HFFc6 (cell line): ENCODE measurements around the gene CRISPLD2. TPM values are rescaled to one million over a fixed set of nuclear protein-coding genes. Genes with fewer than 3 reads are reported as not detected.

Experiments
- DNase-seq: peaks from one replicate; pipeline ENCODE4 v3.0.0-alpha.2; 2018
- H3K27ac Mint-ChIP-seq: 2 replicates; pipeline ENCODE4 v1.8.0; 2020; ENCODE audit warnings: mild to moderate bottlenecking, mixed read lengths
- H3K27me3 Mint-ChIP-seq: 2 replicates; pipeline ENCODE4 v1.8.0; 2021; ENCODE audit warnings: mild to moderate bottlenecking, moderate library complexity, mixed read lengths; ENCODE audit not compliant: insufficient read depth
- H3K36me3 Mint-ChIP-seq: 2 replicates; pipeline ENCODE4 v1.8.0; 2021; ENCODE audit warnings: low read depth, mixed read lengths
- H3K4me1 Mint-ChIP-seq: 2 replicates; pipeline ENCODE4 v1.8.0; 2020; ENCODE audit warnings: low read depth, mixed read lengths
- H3K4me3 Mint-ChIP-seq: 2 replicates; pipeline ENCODE4 v1.8.0; 2020; ENCODE audit warnings: mild to moderate bottlenecking, moderate library complexity, mixed read lengths
- H3K9me3 Mint-ChIP-seq: 2 replicates; pipeline ENCODE4 v1.8.0; 2020; ENCODE audit warnings: mild to moderate bottlenecking, mixed read lengths
- total RNA-seq, 6 experiments: library from RNA; stranded (reverse); fragmentation: NEBNext Ultra II Directional; extraction: Animal tissue kit (Norgen Biotek cat#: 25700); gene quantifications; 2 replicates in 1 of 6; 3 replicates in 5 of 6; pipeline ENCODE4 v1.2.3, GENCODE V29; 2021
- TF ChIP-seq, protein P1 (sequence below): fragments of 200-600 bp; sonication (generic); IDR thresholded peaks from 2 replicates; pipeline ENCODE4 v1.5.0; 2021; ENCODE audit warnings: antibody characterized with exemption, mild to moderate bottlenecking

Gene CRISPLD2
- total RNA-seq, 6 experiments from 2014 or later: 12.2 to 15.5 (median 13.6) TPM

DNA sequence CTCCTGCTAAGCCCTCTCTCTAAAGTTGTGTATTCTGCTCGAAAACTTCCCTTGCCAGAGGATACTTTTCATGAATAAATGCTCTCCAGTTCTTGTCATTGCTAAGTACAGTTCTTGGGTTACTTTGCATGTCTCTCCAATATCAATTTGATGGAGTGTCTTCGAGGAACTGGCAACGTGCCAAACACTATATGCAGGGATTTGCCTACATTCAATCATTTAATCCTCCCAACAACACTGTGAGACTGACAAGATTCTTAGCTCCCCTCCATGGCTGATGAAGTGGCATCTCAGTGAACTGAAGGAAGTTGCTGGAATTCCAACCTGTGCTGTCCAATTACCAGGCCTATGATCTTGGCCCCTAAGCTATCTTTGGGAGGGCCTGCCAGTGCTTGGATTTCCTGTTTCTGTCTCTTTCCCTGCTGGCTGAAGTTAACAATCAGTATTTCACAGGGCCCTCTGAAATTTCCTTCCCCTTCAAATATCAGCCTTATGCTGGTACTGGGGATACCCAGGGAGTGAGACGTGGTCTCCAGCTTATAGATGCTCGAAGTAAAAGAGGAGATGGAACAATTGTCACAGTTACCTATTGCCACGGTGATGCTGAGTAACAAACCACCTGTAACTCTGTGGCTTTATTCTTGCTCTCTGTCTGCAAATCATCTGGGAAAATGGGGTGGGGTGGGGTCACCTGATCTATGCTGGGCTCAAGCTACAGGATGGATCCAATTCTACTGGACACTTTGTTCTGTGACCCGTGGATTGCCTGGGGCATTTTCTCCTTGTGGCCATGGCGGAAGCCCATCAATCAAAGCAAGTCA lies 19.4 kb upstream of the CRISPLD2 start:
- peaks cover 5% of the 10 kb centered on the region; the same call in 1 of the 2 replicates for H3K36me3 Mint-ChIP-seq
- no peak for DNase-seq
- no peaks in the 10 kb centered on the region for H3K9me3 Mint-ChIP-seq
- TF ChIP-seq, protein P1, sequence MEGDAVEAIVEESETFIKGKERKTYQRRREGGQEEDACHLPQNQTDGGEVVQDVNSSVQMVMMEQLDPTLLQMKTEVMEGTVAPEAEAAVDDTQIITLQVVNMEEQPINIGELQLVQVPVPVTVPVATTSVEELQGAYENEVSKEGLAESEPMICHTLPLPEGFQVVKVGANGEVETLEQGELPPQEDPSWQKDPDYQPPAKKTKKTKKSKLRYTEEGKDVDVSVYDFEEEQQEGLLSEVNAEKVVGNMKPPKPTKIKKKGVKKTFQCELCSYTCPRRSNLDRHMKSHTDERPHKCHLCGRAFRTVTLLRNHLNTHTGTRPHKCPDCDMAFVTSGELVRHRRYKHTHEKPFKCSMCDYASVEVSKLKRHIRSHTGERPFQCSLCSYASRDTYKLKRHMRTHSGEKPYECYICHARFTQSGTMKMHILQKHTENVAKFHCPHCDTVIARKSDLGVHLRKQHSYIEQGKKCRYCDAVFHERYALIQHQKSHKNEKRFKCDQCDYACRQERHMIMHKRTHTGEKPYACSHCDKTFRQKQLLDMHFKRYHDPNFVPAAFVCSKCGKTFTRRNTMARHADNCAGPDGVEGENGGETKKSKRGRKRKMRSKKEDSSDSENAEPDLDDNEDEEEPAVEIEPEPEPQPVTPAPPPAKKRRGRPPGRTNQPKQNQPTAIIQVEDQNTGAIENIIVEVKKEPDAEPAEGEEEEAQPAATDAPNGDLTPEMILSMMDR: no peak
- peaks cover 3% of the 10 kb centered on the region; the same call in 1 of the 2 replicates for H3K27me3 Mint-ChIP-seq
- peaks cover 8% of the 10 kb centered on the region for H3K4me1 Mint-ChIP-seq
- no peak overlapping the region for H3K27ac Mint-ChIP-seq
- H3K4me3 Mint-ChIP-seq: no peak overlapping the region

DNA sequence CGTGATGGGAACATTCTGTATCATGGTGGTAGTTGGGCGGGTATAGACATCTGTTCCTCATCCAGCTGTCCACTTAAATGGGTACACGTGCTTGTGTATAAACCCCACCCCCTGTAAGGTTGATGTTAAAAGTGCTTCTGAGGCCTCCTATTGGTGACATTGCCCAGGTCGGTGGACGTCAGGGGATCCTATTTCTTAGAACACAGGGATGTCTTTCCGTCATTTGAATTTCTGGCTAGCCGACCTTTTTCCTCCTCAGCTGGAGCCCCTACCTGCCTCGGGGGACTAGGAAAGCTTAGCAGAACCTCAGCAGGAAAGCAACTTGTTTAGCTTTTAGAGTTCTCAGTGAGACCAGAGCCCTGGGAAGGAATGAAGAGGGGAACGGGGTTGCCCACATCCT lies 16.6 kb upstream of the CRISPLD2 start:
- DNase-seq: no peak
- Mint-ChIP-seq H3K9me3 (no peaks in the 10 kb centered on the region), H3K27me3 (peaks cover 3% of the 10 kb centered on the region; the same call in 1 of the 2 replicates), H3K4me3 (no peak overlapping the region), H3K27ac (no peak overlapping the region), H3K4me1 (peaks cover 26% of the 10 kb centered on the region), H3K36me3 (peaks cover 5% of the 10 kb centered on the region; the same call in 1 of the 2 replicates)
- TF ChIP-seq, protein P1: no peak

DNA sequence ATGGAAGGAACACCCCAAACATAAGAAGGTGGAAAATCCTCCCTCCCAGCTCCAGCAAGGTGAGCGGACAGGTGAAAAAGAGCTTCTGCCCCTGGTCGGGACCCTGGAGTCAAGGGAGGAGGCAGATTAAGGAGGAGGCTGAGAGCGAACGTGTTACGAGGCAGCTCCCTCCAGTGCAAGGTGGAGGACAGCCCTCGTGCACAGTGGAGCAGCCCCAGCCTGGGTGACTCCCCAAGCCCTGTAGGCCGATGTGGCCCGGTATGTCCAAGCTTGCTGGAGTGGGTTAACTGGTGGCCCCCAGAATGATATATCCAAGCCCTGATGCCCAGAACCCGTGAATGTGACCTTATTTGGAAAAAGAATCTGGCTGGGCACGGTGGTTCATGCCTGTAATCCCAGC lies 15.5 kb upstream of the CRISPLD2 start:
- H3K36me3 Mint-ChIP-seq: peaks cover 5% of the 10 kb centered on the region; the same call in 1 of the 2 replicates
- H3K9me3 Mint-ChIP-seq: no peaks in the 10 kb centered on the region
- no peak for DNase-seq
- no peak overlapping the region for H3K27ac Mint-ChIP-seq
- TF ChIP-seq, protein P1: no peak
- H3K4me1 Mint-ChIP-seq: peaks cover 26% of the 10 kb centered on the region
- H3K27me3 Mint-ChIP-seq: peaks cover 3% of the 10 kb centered on the region; the same call in 1 of the 2 replicates
- no peak overlapping the region for H3K4me3 Mint-ChIP-seq

DNA sequence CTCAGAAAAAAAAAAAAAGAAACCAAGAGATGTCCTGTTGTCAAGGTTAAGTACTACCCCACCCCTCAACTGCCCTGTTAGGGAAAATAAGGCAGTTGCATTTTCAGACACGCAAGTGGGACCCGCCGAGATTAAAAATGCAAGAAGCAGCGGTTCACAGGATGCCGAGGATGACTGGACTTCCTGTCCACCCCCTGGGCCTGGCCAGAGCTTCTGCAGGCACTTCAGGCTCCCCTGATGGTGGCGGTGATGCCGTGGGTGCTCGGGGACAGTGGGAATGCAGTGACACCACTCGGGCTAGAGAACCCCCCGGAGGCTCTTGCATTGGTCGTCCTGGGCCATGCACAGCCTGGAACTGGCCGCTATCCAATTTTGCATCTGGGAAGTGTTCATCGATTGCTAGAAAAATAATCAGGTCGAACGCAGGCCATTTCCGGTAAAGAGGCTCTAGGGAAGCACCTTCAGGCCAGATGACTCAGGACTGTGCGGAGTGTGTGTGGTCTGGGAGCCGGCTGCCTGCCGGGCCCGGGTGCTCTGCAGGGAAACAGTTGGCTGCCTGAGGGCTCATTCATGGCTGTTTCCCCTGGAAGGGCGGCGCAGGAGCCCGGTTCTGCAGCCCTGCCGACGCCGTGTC lies 13.4 kb upstream of the CRISPLD2 start:
- Mint-ChIP-seq H3K27ac (peak overlapping the region; percentile 96), H3K36me3 (no peaks in the 10 kb centered on the region), H3K27me3 (peaks cover 2% of the 10 kb centered on the region; the same call in 1 of the 2 replicates), H3K4me1 (peaks cover 31% of the 10 kb centered on the region), H3K4me3 (peak overlapping the region; percentile 80), H3K9me3 (no peaks in the 10 kb centered on the region)
- peak; percentile 95 for DNase-seq
- TF ChIP-seq, protein P1: no peak

DNA sequence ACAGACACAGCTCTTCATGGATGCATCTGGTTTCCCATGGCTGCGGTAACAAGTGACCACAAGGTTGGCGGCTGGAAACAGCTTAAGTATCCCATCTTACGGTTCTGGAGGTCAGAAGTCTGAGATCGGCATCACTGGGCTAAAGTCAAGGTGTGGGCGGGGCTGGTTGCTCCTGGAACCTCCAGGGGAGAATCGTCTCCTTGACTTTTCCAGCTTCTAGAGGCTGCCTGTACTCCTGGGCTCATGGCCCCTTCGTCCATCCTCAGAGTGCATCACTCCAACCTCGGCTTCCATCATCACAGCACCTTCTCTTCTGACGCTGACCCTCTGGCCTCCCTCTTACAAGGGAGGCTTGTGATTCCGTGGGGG lies 12.9 kb upstream of the CRISPLD2 start:
- peaks cover 4% of the 10 kb centered on the region; the same call in 1 of the 2 replicates for H3K27me3 Mint-ChIP-seq
- H3K4me3 Mint-ChIP-seq: peak overlapping the region; percentile 80
- H3K36me3 Mint-ChIP-seq: no peaks in the 10 kb centered on the region
- no peaks in the 10 kb centered on the region for H3K9me3 Mint-ChIP-seq
- peaks cover 31% of the 10 kb centered on the region for H3K4me1 Mint-ChIP-seq
- DNase-seq: no peak
- H3K27ac Mint-ChIP-seq: peak overlapping the region; percentile 96
- TF ChIP-seq, protein P1: no peak
